WTC11 (cell line): ENCODE measurements around the gene CNOT6. TPM values are rescaled to one million over a fixed set of nuclear protein-coding genes. Genes with fewer than 3 reads are reported as not detected.
A peak's percentile ranks its signal among the peaks of the same experiment; 100 is the strongest.

Source experiments
- ATAC-seq: fragments of 200-7000 bp; cut with Tn5 transposase; 2 replicates; pipeline ENCODE4 v1.10.0; 2021; ENCODE audit warnings: mild to moderate bottlenecking, moderate library complexity
- CTCF ChIA-PET: fragments of 300-600 bp; sonication (Branson Sonifier 250); formaldehyde crosslinking; loops from one replicate; lab custom pipeline; 2021; ENCODE audit warnings: antibody characterized with exemption; lab: Charles Lee
- POLR2A ChIA-PET: fragments of 350-600 bp; sonication (Branson Sonifier 250); formaldehyde crosslinking; loops from one replicate; lab custom pipeline; 2021; ENCODE audit warnings: antibody characterized with exemption; lab: Charles Lee
- DNase-seq: peaks from one replicate; pipeline ENCODE4 v3.0.0; 2021; ENCODE audit warnings: low spot score
- H3K27ac Mint-ChIP-seq: 2 replicates; pipeline ENCODE4 v1.8.0; 2021; ENCODE audit warnings: mixed read lengths
- H3K27me3 Mint-ChIP-seq: 2 replicates; pipeline ENCODE4 v1.8.0; 2021; ENCODE audit warnings: low read depth, mild to moderate bottlenecking, moderate library complexity, mixed read lengths
- H3K36me3 Mint-ChIP-seq: 2 replicates; pipeline ENCODE4 v1.8.0; 2021; ENCODE audit warnings: mixed read lengths
- H3K4me1 Mint-ChIP-seq: 2 replicates; pipeline ENCODE4 v1.8.0; 2022; ENCODE audit warnings: mixed read lengths
- H3K4me3 Mint-ChIP-seq: 2 replicates; pipeline ENCODE4 v1.8.0; 2021; ENCODE audit warnings: mild to moderate bottlenecking, moderate library complexity, mixed read lengths
- H3K9me3 Mint-ChIP-seq: 2 replicates; pipeline ENCODE4 v1.8.0; 2021; ENCODE audit warnings: mixed read lengths
- ATF2 ChIP-seq: sonication (generic); formaldehyde crosslinking; IDR thresholded peaks from 2 replicates; pipeline ENCODE4 v1.8.1; 2022; ENCODE audit warnings: low read depth, missing genetic modification reagents, borderline replicate concordance
- ATF3 ChIP-seq: sonication (generic); formaldehyde crosslinking; conservative IDR thresholded peaks from 2 replicates; pipeline ENCODE4 v1.8.1; 2022; ENCODE audit warnings: mild to moderate bottlenecking, missing genetic modification reagents
- CREM ChIP-seq: sonication (generic); formaldehyde crosslinking; IDR thresholded peaks from 2 replicates; pipeline ENCODE4 v1.8.1; 2022; ENCODE audit warnings: mild to moderate bottlenecking, missing genetic modification reagents, moderate library complexity
- E2F1 ChIP-seq: sonication (generic); formaldehyde crosslinking; IDR thresholded peaks from 2 replicates; pipeline ENCODE4 v1.8.0; 2022; ENCODE audit warnings: mild to moderate bottlenecking, missing genetic modification reagents
- E2F5 ChIP-seq: sonication (generic); formaldehyde crosslinking; IDR thresholded peaks from 2 replicates; pipeline ENCODE4 v1.8.1; 2022; ENCODE audit warnings: mild to moderate bottlenecking, moderate library complexity, missing genetic modification reagents
- ELF4 ChIP-seq: sonication (generic); formaldehyde crosslinking; IDR thresholded peaks from 2 replicates; pipeline ENCODE4 v1.8.1; 2022; ENCODE audit warnings: low read depth, mild to moderate bottlenecking, moderate library complexity, missing genetic modification reagents
- ERG ChIP-seq: fragments of 250-450 bp; sonication (Bioruptor Pico); IDR thresholded peaks from 2 replicates; pipeline ENCODE4 v1.8.0; 2021; ENCODE audit warnings: mild to moderate bottlenecking
- FOXP4 ChIP-seq: sonication (generic); formaldehyde crosslinking; IDR thresholded peaks from 2 replicates; pipeline ENCODE4 v1.8.0; 2022; ENCODE audit warnings: mild to moderate bottlenecking, missing genetic modification reagents
- IRF1 ChIP-seq: sonication (generic); formaldehyde crosslinking; IDR thresholded peaks from 2 replicates; pipeline ENCODE4 v1.8.0; 2023; ENCODE audit warnings: missing genetic modification reagents
- MLX ChIP-seq: sonication (generic); formaldehyde crosslinking; IDR thresholded peaks from 2 replicates; pipeline ENCODE4 v1.8.1; 2023; ENCODE audit warnings: mild to moderate bottlenecking, missing genetic modification reagents, moderate library complexity
- NFATC4 ChIP-seq: fragments of 250-450 bp; sonication (Bioruptor Pico); IDR thresholded peaks from 2 replicates; pipeline ENCODE4 v1.9.0; 2021; ENCODE audit warnings: mild to moderate bottlenecking
- NR3C1 ChIP-seq: sonication (generic); formaldehyde crosslinking; conservative IDR thresholded peaks from 2 replicates; pipeline ENCODE4 v1.8.1; 2023; ENCODE audit warnings: low read depth, mild to moderate bottlenecking, missing genetic modification reagents
- RORB ChIP-seq: fragments of 250-450 bp; sonication (Bioruptor Pico); IDR thresholded peaks from 2 replicates; pipeline ENCODE4 v1.9.0; 2021; ENCODE audit warnings: mild to moderate bottlenecking
- STAT6 ChIP-seq: sonication (generic); formaldehyde crosslinking; conservative IDR thresholded peaks from 2 replicates; pipeline ENCODE4 v1.8.1; 2023; ENCODE audit warnings: mild to moderate bottlenecking, low read depth, missing genetic modification reagents, moderate library complexity
- USF1 ChIP-seq: sonication (generic); formaldehyde crosslinking; IDR thresholded peaks from 2 replicates; pipeline ENCODE4 v1.8.0; 2022; ENCODE audit warnings: mild to moderate bottlenecking, missing genetic modification reagents
- ZBTB21 ChIP-seq: sonication (generic); formaldehyde crosslinking; IDR thresholded peaks from 2 replicates; pipeline ENCODE4 v1.8.1; 2023; ENCODE audit warnings: mild to moderate bottlenecking, missing genetic modification reagents, borderline replicate concordance
- ZNF263 ChIP-seq: sonication (generic); formaldehyde crosslinking; IDR thresholded peaks from 2 replicates; pipeline ENCODE4 v1.8.1; 2022; ENCODE audit warnings: low read depth, mild to moderate bottlenecking, moderate library complexity, missing genetic modification reagents
- total RNA-seq: library from RNA; stranded (reverse); gene quantifications from 3 replicates; pipeline ENCODE4 v1.2.3, GENCODE V29; 2021

CNOT6 gene
- total RNA-seq, 1 experiment from 2014 or later = 41.0 TPM

GRCh38 chr5:180548563-180548962, 54.4 kb downstream of the CNOT6 start:
- ATAC-seq (no peak), DNase-seq (no peak)
- peaks cover 52% of the 10 kb centered on the region for H3K36me3 Mint-ChIP-seq
- no peaks in the 10 kb centered on the region for H3K27me3 Mint-ChIP-seq
- TF ChIP-seq ATF2 (CRISPR knock-in tag) (no peak), MLX (CRISPR knock-in tag) (no peak), E2F5 (CRISPR knock-in tag) (no peak), NFATC4 (CRISPR knock-in tag) (no peak), ZBTB21 (CRISPR knock-in tag) (no peak), ERG (CRISPR knock-in tag) (no peak), USF1 (CRISPR knock-in tag) (no peak), ELF4 (CRISPR knock-in tag) (no peak), E2F1 (CRISPR knock-in tag) (no peak), NR3C1 (CRISPR knock-in tag) (no peak), FOXP4 (CRISPR knock-in tag) (no peak), ZNF263 (no peak), STAT6 (no peak), CREM (CRISPR knock-in tag) (no peak), ATF3 (CRISPR knock-in tag) (no peak), IRF1 (no peak), RORB (CRISPR knock-in tag) (no peak)
- H3K27ac Mint-ChIP-seq = peak overlapping the region; percentile 55; the same call in 1 of the 2 replicates
- no peaks in the 10 kb centered on the region; the same call in 1 of the 2 replicates for H3K4me1 Mint-ChIP-seq
- CTCF ChIA-PET = no interaction called here
- no peak overlapping the region for H3K4me3 Mint-ChIP-seq
- POLR2A ChIA-PET = no interaction called here
- no peaks in the 10 kb centered on the region for H3K9me3 Mint-ChIP-seq
